ENCODE measurements around the gene ZNF740. TPM values are rescaled to one million over a fixed set of nuclear protein-coding genes. Genes with fewer than 3 reads are reported as not detected.

The ZNF740 gene
- total RNA-seq, 2 experiments from 2014 or later = 24.4 to 24.7 TPM

GRCh38 chr12:53179687-53180219 lies 769 bp upstream of the ZNF740 start:
- Histone ChIP-seq H3K9me3 (ENCODE audit: control insufficient read depth in 1 of 2, insufficient read depth in 1 of 2, low read length in 2 of 2) (no peaks in the 10 kb centered on the region), H3K4me1 (ENCODE audit: insufficient read depth, low read length) (peaks cover 49% of the 10 kb centered on the region), H3K27me3 (ENCODE audit: control insufficient read depth in 1 of 2, insufficient read depth in 2 of 2, low read length in 2 of 2) (no peaks in the 10 kb centered on the region), H3K4me3 (ENCODE audit: low read length) (peak overlapping the region; percentile 94), H3K36me3 (ENCODE audit: insufficient read depth, low read length) (peaks cover 31% of the 10 kb centered on the region), H3K27ac (ENCODE audit: low read depth in 1 of 2, low read length in 2 of 2) (peak overlapping the region; percentile 87 to 92)
- DNase-seq = no peak
- Mint-ChIP-seq H3K27me3 (no peaks in the 10 kb centered on the region), H3K4me1 (ENCODE audit: low read depth) (peaks cover 51% of the 10 kb centered on the region), H3K4me3 (peak overlapping the region; percentile 98), H3K27ac (peak overlapping the region; percentile 94), H3K9me3 (no peaks in the 10 kb centered on the region), H3K36me3 (ENCODE audit: low read depth) (peaks cover 47% of the 10 kb centered on the region)
- POLR2A ChIA-PET = interaction anchor here (0.8 to 3.6 kb wide), 25 partner anchors 10 to 321 kb away, joined by 3 to 53 read pairs (median 9); partner anchors contain the start of genes AAAS, EIF4B, ESPL1 and ITGB7
- peak; percentile 1 for ATAC-seq (ENCODE audit: poor library complexity)
- TF ChIP-seq CTCF (IDR thresholded peaks at IDR 0.05) = no peak
- CTCF ChIA-PET = interaction anchor here (0.7 to 4.0 kb wide), 11 partner anchors 10 to 496 kb away, joined by 3 to 23 read pairs (median 3); partner anchors contain the start of genes AAAS, ATP5MC2 and ESPL1
- intact Hi-C loops (cut with DNase I, micrococcal nuclease) = loop anchor here (1.0 to 5.0 kb wide), 4 partner anchors 19 to 89 kb away; partner anchors contain the start of gene ESPL1 (in 1 of the 2)

DNA sequence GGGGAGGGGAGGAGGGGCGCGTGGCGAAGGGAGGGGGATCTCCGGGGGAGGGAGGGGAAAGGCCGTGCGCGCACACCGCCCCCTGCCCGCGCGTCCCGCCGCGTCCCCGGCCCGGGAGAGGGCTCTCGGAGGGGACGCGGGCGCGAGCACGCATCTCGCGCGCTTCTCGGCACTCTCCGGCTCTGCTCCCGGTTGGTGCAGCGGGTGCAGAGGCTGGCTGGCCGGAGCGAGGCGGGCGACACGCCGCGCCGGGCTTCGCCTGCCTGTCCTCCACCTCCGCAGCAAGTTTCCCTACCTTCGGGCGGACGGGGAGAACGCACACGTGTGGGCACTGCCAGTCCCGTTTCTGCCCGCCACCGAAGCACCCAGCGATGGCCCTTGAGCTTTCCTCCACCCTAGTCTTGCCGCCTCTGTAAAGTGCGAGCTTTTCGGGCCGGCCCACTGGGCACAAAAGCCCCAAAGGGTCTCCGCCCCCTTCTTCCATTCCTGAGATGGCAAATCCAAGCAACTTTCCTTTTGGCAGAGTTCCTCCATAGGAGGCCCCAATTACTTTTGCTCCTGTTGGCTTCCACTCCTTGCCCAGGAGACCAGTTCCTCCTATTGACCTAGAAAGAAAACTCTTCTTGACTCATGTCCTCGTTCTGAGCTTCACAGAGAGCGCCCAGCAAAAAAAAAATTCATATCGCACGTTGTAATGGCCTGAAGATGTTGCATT lies 566 bp downstream of the ZNF740 start:
- Mint-ChIP-seq H3K36me3 (ENCODE audit: low read depth) (peaks cover 60% of the 10 kb centered on the region), H3K27ac (peak overlapping the region; percentile 94), H3K9me3 (no peaks in the 10 kb centered on the region), H3K4me1 (ENCODE audit: low read depth) (peaks cover 63% of the 10 kb centered on the region), H3K4me3 (peak overlapping the region; percentile 90), H3K27me3 (no peaks in the 10 kb centered on the region)
- no peak for TF ChIP-seq CTCF (IDR thresholded peaks at IDR 0.05)
- H3K27me3 ChIP-seq (ENCODE audit: control insufficient read depth in 1 of 2, insufficient read depth in 2 of 2, low read length in 2 of 2) = no peaks in the 10 kb centered on the region
- H3K36me3 ChIP-seq (ENCODE audit: insufficient read depth, low read length) = peaks cover 44% of the 10 kb centered on the region
- H3K4me1 ChIP-seq (ENCODE audit: insufficient read depth, low read length) = peaks cover 55% of the 10 kb centered on the region
- H3K9me3 ChIP-seq (ENCODE audit: control insufficient read depth in 1 of 2, insufficient read depth in 1 of 2, low read length in 2 of 2) = no peaks in the 10 kb centered on the region
- ChIA-PET CTCF (interaction anchor here (0.5 to 4.0 kb wide), 12 partner anchors 9 to 495 kb away, joined by 3 to 23 read pairs (median 4); partner anchors contain the start of genes AAAS, ATP5MC2 and ESPL1), POLR2A (interaction anchor here (0.6 to 3.6 kb wide), 33 partner anchors 9 to 1099 kb away, joined by 3 to 53 read pairs (median 5); partner anchors contain the start of genes AAAS, EIF4B, ESPL1 and HNRNPA1)
- H3K4me3 ChIP-seq (ENCODE audit: low read length) = peak overlapping the region; percentile 94
- ATAC-seq (ENCODE audit: poor library complexity) (peak; percentile 42), DNase-seq (peak in 10 of 14 experiments; percentile 69 to 92 (median 80))
- intact Hi-C loops (cut with DNase I, micrococcal nuclease) = loop anchor here (1.0 to 5.0 kb wide), 4 partner anchors 18 to 88 kb away; partner anchors contain the start of gene ESPL1 (in 1 of the 2)
- H3K27ac ChIP-seq (ENCODE audit: low read depth in 1 of 2, low read length in 2 of 2) = peak overlapping the region; percentile 45 to 87

- no peaks in the 10 kb centered on the region for H3K9me3 ChIP-seq (ENCODE audit: control insufficient read depth in 1 of 2, insufficient read depth in 1 of 2, low read length in 2 of 2)
- H3K27me3 ChIP-seq (ENCODE audit: control insufficient read depth in 1 of 2, insufficient read depth in 2 of 2, low read length in 2 of 2) = no peaks in the 10 kb centered on the region
- ChIA-PET POLR2A (interaction anchor here (1.0 to 3.6 kb wide), 13 partner anchors 8 to 319 kb away, joined by 3 to 53 read pairs (median 18); partner anchors contain the start of genes AAAS, EIF4B, ESPL1 and ITGB7), CTCF (interaction anchor here (0.7 to 4.0 kb wide), 6 partner anchors 9 to 139 kb away, joined by 3 to 23 read pairs (median 4); partner anchors contain the start of gene AAAS)
- Mint-ChIP-seq H3K27ac (peak overlapping the region; percentile 94), H3K36me3 (ENCODE audit: low read depth) (peaks cover 69% of the 10 kb centered on the region), H3K4me3 (peak overlapping the region; percentile 90), H3K27me3 (no peaks in the 10 kb centered on the region), H3K9me3 (no peaks in the 10 kb centered on the region), H3K4me1 (ENCODE audit: low read depth) (peaks cover 66% of the 10 kb centered on the region)
- TF ChIP-seq CTCF (IDR thresholded peaks at IDR 0.05) = no peak
- DNase-seq (no peak), ATAC-seq (ENCODE audit: poor library complexity) (no peak)
- H3K36me3 ChIP-seq (ENCODE audit: insufficient read depth, low read length) = peaks cover 53% of the 10 kb centered on the region
- peak overlapping the region; percentile 94 for H3K4me3 ChIP-seq (ENCODE audit: low read length)
- H3K27ac ChIP-seq (ENCODE audit: low read depth in 1 of 2, low read length in 2 of 2) = no peak overlapping the region
- intact Hi-C loops (cut with DNase I, micrococcal nuclease) = loop anchor here (2.0 to 5.0 kb wide), 3 partner anchors 17 to 87 kb away; partner anchors contain the start of gene ESPL1 (in 1 of the 2)
- H3K4me1 ChIP-seq (ENCODE audit: insufficient read depth, low read length) = peaks cover 55% of the 10 kb centered on the region
Observed at GRCh38 chr12:53181935-53182334, 1.4 kb downstream of the ZNF740 start.
